DMS114 treated with DMSO at 0.1 percent for 48 hours (cell line): ENCODE data around the gene HCFC1.
A peak's percentile ranks its signal among the peaks of the same experiment; 100 is the strongest.

Source experiments
- DNase-seq: peaks from one replicate; lab custom pipeline; 2025; ENCODE audit not compliant: unreplicated experiment; lab: John Stamatoyannopoulos, UW

HCFC1 gene

GRCh38 chrX:153925739-153926551 is 45.7 kb downstream of the HCFC1 start, which contains the start of gene ARHGAP4:
Gene ARHGAP4 (minus strand): TSS chrX:153926264. CDS start chrX:153926202, 62 bp downstream.
- no peak for DNase-seq

DNA sequence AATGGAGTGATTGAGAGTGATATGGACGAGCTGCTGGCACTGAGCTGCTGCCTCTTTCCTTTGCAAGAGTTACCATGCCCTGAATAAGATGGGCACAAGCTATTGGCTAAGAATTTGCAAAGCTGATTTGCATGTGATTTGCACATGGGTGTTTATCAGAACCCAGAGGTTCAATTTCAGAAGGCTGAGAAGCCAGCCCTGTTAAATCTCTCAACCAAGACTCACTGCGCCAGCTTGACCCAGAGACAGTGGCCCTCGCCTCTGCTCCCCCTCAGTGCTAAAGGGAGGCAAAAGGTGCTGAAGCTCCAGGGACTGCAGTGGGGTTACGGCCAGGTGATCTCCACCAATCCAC is 46.3 kb downstream of the HCFC1 start:
- no peak for DNase-seq

DNA sequence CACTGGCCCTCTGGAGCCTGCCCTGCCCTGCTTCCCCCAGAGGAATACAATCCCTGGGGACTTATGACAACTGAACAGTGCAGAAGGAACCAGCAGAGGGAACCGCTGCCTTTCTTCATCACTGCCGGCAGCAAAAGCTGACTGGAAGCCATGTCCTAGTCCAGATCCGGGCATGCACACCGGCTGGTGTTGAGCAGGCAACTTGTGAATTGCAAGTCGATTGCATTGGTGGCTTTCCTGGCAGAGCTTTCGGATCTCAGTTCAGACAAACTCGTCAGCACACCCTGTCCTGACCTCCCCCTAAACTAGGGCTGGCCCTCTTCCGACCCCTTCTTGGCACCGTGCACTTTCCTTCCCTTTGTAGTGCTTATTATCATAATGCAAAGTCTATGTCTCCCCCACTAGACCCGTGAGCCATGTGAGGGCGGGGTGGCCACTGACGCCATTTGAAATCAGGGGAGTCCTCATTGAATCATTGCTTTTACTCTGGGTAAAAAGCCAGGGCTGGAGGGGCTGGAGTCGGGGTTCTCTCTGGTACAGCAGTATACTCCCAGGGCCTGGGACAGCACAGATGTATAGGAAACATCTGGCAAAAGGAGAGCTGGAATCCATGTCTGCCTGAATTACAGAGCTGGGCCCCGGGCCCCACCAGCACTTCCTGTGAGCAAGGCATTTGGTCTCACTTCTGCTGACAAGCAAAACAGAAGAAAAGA is 47.3 kb downstream of the HCFC1 start:
- DNase-seq: peak; percentile 11

- no peak for DNase-seq
These were observed 48.4 kb downstream of the HCFC1 start for GRCh38 chrX:153922932-153923857.

DNA sequence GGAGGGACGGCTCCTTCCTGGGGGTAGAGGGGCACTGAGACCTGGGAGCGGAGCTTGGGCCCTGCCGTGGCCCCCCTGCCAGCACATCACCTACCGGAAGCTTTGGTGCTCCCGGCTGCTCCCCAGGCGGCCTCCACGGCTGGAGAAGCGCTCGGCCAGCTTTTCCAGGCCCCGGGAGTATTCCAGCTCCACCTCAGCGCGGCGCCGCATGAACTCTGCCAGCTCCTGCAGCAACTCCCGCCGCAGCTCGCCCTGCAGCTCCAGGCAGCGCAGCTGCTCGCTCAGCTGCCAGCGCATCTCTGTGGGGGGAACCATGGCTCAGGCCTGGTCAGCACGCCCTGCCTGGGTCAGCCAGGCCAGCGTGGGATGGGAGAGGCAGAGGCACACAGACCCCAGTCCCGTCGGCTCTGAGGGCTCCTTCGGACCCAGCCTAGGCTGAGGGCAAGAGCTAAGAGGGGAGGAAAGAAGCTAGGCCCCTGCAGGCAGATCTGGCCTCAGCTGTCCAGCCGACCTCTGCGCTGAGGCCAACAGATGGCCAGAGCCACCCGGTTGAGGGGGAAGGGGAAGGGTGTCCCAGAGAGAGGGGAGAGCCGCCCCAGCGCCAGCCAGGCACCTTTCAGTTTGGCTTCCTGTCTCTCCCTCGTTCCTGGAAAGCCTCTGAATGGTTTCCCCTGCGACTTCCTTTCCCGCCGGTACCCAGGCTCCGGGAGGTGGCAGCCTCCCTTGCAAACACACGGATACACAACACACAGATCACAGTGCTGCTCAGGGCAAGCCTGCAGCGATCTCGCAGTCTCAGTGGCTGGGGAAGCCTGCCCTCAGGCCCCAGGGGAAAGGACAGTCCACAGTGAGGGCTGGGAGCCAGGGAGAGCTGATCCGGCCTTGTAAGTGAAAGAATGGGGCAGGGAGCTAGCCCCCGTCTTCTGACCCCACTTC is 49.8 kb downstream of the HCFC1 start:
- no peak for DNase-seq

DNA sequence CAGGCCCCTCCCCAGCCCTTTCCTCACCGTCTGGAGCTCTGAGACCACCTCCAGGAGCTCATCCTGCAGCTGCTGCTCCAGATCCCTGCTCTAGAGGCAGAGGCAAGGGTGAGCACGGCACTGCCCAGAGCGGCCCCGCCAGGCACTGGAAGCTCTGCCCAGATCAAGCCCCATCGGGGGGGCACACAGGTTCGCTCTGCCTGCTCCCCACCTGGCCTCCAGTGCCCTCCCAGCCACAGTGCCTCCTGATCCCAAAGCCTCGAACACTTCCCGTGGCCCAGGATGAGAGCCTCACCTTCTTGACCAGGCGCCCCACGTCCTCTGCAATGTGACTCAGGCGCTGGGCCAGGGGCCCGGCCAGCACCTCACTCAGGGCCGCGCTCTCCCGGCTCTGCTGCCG is 50.5 kb downstream of the HCFC1 start:
- DNase-seq: no peak

- DNase-seq: no peak
These were observed 51.1 kb downstream of the HCFC1 start for GRCh38 chrX:153920546-153920945.

DNA sequence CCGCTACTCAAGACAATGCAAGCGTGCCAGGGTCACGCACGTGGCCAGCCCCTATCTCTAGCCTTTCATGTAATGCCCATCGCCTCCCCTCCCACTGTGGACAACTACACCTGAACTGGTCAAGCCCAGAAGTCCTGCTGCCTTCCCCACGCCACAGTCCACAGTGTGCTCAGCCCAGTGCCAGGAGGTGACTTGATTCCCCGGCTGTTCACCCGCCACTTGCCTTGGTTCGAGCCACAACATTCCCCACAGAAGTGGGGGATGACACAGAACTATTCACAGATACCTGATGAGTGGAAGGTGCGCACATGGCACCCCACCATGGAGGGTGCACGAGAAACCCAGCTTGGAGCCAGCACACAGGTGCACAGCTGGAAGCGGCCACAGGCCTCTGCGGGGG is 52.3 kb downstream of the HCFC1 start:
- no peak for DNase-seq

GRCh38 chrX:153917869-153918268 is 53.7 kb downstream of the HCFC1 start:
- no peak for DNase-seq

DNA sequence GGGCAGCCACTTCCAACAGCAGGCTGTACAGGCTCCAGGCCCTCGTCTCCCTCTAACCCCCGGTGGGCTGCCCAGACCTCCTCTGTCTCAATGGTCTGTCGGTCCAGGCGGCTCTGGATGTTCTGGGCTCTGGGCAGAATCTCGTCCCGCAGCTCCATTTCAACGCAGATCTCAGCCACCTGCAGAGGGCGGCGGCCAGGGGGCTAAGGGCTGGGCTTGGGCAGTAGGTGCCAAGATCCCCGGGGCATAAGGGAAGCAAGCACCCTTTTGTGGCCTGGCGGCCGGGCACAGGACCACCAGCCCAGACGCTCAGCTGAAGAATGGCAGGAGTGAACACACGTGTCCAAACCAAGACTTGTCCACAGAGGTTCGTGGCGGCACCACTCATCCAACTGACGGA is 57.9 kb downstream of the HCFC1 start:
- DNase-seq: no peak

DNA sequence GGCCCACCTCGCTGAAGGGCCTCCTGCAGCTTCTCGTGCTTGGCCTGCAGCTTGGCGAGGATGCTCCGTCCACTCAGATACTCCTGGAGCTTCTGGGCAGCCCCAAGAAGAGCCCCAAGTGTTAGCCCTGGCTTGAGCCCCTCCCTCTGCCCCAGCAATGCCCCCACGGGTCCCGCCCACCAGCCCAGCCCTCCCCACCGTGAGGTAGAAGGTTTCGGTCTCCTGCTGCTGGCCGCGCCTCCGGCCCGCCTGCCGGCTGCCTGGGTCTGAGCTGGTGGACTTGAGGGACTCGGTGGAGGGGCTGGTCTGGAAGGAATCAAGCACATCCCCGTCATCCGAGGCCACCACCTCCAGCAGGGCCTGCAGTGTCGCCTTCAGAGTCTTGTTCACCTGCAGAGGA is 58.4 kb downstream of the HCFC1 start:
- no peak for DNase-seq

DNA sequence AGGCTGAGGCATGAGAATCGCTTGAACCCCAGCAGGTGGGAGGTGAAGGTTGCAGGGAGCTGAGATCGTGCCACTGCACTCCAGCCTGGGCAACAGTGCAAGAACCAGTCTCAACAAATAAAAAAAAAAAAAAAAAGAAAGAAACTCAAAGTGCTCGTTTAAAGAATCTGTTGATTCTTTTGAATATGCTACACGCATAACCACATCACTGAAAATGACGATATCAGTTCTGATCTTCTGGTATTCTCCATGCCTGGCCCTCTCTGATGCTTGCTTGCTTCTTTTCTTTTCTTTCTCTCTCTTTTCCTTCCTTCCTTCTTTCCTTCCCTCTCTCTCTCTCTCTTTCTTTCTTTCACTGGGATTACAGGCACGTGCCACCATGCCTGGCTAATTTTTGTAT is 59.8 kb downstream of the HCFC1 start:
- DNase-seq: no peak

DNA sequence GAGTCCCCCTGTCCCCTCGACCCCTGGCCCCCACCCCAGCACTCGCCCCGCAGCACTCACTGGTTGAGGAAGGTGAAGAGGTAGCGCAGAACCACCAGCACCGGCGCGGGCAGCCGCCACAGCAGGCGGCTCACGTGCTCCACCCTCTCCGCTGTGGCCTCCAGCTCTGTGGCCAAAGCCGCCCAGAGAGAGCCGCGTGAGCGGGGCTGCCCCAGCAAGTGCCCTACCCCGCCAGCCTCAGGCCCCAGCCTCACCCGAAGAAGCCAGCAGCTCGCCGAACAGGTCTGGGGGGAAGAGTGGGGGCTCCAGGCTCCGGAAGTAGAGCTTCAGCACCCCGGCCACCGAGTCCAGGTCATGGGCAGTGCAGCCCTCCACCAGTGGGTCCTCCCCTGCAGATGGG is 61.2 kb downstream of the HCFC1 start:
- no peak for DNase-seq

GRCh38 chrX:153909980-153910360 is 61.6 kb downstream of the HCFC1 start:
- DNase-seq: no peak

- DNase-seq: no peak
These were observed 62.3 kb downstream of the HCFC1 start for GRCh38 chrX:153909024-153909979.

GRCh38 chrX:153908219-153908860 is 63.3 kb downstream of the HCFC1 start:
- DNase-seq: no peak

DNA sequence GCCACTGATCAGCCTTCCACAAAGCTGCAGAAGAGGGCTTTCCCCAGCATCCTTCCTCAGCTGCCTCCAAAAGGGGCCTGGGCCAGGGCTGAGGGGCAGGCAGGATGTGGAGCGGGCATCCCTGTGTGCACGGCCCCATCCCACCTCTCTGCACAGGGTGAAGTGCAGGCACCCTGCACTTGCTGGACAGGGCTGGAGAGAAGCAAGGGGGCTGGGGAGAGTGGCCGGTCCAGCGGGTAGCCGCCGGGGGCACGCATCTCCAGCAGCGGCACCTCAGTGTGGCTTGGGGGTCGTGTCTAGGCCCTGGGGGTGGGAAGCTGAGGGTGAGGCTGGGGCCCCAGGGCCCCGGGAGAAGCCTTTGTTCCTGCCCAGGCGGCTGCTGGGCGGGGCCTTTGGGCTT is 64.2 kb downstream of the HCFC1 start:
- no peak for DNase-seq

- no peak for DNase-seq
These were observed 65.3 kb downstream of the HCFC1 start for GRCh38 chrX:153906126-153906917.
